GM21447 (cell line): ENCODE results near the gene DENND4A.
"Not testable (repeated sequence)": the region's sequence is repeated elsewhere in the genome, so short reads cannot be mapped to it uniquely, and the experiment has no call there.

Source experiments
- ATAC-seq: cut with Tn5 transposase; IDR thresholded peaks from one replicate; pipeline ENCODE4 v1.9.1; 2021; ENCODE audit not compliant: unreplicated experiment

The DENND4A gene

DNA sequence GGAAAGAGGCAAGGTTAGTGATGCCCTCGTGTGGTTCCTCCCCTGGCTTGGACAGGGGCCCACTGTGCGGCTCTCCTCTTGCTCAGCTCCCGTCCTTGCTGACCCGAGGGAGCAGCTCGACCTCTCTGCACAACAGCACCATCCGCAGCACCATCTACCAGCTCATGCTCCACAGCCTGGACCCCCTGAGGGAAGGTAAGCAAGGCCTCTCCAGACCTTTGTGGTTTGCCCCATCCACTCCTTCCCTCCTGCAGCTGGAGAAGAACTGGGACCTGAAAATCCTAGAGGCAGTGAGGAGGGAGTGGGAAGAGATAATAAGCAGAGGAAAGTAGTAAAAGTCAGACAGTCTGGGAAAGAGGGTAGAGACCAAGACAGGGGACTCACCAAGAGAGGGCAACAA is 152.6 kb downstream of the DENND4A start:
- ATAC-seq = no peak

DNA sequence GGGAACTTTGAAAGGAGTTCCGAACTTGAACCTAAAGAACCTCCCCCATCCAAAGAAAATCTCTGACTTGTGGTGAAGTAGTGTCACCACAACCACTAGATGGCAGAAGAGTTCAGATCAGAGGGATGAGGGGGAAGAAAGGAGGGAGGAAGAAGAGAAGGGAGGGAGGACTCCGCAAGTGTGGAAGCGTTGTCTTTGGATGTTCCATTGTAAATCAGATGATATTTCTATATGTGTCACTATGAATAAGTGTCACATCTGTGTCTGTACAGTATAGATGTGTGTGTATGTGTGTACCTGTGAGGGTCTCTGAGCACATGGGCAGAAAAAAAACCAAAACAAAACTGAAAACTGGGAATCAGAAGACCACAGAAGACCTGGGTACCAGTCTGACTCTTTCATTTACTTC is 153.4 kb downstream of the DENND4A start:
- no peak for ATAC-seq

DNA sequence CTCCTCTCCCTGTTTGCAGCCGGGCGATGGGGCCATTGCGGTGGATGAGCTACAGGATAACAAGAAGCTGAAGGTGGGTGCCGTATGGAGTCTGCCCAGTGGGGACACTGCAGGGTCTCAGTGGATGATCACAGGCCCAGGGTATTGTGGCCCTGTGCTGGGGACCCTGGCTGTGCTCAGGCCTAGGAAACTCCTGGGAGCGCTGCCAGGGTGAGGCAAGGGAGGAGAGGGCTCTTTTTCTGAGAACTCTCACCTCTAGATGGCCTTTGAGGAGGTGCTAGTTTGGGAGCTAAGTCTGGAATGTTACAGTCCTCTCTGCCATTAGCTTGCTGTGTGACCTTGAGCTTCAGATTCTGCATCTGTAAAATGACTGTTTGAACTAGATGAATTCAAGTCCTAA is 154.0 kb downstream of the DENND4A start:
- no peak for ATAC-seq

DNA sequence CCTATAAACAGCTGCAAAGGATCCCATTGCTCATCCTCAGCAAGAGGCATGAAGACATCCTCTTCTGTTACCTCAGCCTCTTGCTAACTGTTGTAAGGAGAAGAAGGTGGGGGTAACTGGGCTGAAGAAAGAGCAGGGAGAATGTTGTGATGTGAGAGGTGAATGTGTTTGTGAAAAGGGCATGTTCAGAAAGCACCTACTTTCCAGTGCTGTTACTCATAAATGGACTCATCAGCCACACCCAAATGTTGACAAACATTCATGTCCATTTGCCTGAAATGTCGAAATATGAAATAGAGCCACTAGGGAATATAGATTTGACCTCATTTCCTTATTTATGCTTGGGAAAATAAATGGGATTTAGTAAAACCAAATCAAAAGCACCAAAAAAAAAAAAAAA is 157.7 kb downstream of the DENND4A start:
- no peak for ATAC-seq

DNA sequence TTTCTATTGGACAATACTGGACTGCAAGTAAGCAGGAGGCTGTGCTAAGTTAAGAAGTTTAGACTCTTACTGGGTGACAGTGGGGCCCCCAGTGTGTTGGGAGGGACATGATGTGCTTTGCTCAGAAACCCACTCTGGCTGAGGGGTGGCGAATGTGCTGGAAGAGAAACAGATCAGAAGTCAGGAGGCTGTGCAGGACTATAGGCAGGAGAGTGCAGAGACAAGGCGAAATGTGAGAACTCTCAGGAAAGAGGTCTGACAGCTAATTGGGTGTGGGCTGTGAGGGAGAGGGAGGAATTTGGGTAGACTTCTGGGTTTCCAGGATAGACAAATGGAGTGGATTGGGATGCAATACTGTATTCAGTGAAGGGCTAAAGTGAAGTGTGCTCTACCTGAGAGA is 158.3 kb downstream of the DENND4A start:
- no peak for ATAC-seq

DNA sequence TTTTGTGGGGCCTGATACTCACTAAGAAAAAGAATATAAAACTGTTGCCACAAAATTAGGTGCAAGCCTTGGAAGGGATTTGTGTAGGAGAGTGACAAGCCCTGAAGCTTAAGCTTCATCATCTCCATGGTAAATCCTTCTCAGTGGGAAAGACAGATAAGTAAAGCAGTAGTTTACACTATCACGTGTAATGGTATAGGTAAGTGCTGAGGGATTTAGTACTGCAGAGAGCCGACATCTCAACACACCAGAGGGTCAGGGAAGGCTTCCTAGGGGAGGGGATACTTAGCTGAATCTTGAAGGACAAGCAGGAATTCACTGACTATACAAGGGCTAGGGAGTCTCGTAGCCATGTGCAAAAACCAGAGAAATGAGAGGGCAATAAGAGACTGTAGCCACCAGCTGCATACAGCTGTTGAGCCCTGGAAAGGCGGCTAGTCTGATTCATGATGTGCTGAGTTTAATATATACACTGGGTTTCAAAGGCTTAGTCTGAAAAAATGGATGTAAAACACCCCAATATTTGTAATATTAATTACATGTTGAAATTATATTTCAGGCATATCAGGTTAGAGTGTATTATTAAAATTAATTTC is 159.2 kb downstream of the DENND4A start:
- ATAC-seq = no peak

DNA sequence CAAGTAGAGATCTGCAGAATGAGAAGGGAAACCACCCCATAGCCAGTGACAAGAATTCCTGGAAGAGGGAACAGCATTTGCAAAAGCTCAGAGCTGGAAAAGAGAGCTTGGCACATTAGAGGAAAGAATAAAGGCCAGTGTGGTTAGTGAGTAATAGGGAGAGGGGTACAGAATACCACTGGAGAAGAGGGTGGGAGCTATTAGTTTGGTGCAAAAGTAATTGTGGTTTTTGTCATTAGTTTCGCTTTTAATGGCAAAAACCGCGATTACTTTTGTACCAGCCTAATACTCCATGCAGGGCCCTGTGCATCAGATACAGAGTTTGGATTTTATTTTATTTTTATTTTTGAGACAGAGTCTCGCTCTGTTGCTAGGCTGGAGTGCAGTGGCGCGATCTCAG is 160.6 kb downstream of the DENND4A start:
- ATAC-seq = peak; percentile 55

DNA sequence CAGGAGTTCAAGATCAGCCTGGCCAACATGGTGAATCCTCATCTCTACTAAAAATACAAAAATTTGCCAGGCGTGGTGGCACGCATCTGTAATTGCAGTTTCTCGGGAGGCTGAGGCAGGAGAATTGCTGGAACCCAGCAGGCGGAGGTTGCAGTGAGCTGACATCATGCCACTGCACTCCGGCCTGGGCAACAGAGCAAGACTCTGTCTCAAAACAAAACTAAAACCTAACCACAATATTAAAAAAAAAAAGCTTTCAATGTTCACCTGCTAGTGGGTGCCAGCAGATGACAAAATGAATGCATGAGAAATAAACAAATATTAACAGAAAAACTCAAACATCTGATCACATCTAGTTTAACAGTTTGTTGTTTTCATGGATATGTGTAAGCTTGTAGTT is 161.3 kb downstream of the DENND4A start:
- no peak for ATAC-seq

DNA sequence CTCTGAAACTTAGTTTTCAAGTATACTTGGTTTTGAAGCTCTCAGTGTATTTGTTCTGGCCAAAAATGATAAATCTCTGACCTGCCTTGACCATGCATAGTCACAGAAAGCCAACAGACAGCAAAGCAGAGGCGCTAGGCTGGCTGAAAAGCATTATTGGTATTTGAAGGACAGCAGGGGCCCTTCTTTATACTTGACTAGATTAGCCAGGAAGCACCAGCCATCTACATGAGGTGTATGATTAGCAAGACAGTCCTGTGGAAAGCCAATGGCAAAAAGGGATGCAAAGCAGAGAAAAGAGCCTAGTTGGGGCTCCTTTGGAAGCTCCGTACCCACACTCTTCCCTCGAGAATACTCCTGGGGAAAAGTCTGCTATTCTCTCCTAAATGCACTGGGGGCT is 162.5 kb downstream of the DENND4A start:
- no peak for ATAC-seq

DNA sequence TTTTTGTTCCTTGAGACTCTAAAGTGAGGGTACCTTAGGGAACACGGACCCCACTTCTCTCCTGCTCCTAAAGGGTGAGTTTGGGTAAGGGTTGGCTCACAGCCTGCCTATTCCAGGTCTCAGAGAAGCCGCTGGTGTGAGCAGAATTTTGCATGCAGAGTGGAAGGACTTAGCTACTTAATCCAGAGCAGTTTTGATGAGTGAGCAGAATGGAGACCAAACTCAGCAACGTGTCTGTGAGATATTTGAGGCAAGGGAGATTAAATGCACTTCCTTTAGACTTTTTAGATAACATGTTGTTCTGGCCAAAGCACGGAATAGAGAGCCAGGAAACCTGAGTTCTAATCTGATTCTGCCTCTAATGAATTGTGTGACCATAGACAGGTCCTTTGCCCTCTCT is 165.2 kb downstream of the DENND4A start:
- no peak for ATAC-seq

DNA sequence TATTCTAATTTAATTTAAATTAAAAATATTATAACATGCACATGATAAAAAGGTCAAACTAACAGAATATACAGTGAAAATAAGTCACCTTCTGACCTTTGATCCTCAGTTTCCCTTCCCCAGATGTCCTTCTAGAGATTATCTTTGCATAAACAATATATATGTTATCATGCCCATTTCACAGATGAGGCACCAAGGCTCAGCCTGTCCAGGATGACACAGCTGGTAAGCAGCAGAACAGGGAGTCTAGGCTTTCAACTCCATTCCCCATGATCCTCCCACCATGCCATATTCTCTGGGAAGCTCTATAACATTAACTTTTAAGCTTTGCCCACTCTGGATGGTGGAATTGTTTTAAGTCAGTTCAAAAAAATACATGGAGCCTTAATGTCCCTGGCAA is 169.0 kb downstream of the DENND4A start:
- ATAC-seq = no peak

DNA sequence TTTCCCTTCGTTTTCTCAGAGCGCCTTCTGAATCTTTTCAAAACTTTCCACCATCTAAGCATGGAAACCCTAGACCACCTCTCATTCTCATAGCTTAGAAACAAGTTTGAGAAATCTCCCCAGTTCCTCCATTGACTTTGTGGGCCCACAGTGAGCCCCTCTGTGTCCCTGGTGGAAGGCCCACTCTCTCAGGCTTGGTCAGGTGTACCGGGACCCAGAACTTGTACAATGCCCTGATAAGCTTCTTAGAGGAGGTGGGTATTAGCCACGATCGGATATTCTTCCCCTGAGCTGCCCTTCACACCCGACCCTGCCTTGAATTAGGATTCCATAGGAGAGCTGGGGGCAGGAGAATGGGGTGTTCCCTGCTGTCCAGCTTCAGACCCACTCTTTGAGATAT is 170.5 kb downstream of the DENND4A start, which contains the start of gene SLC24A1:
Gene SLC24A1 (plus strand): TSS at position 301 of the 400 bp plus-strand sequence. CDS start 2,143 bp downstream, outside the sequence.
- ATAC-seq = no peak

DNA sequence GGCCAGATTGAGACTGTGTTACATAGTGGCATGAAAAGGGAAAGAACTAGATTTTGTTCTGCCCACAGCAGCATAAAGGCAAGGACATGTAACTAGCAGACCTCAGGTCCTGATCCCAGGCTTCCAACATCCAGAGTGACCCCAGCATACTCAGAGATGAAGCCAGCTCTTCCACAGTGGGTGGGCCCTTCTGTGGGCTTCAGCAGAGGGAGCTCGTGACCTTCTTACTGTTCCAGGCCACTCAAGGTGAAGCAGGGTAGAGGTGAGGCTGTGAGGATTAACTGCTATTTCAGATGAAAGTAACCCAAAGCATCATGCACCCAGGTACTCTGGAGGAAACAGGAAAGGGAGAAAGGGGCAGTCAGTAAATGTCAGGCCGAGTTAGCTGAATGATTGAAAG is 171.3 kb downstream of the DENND4A start:
- no peak for ATAC-seq

DNA sequence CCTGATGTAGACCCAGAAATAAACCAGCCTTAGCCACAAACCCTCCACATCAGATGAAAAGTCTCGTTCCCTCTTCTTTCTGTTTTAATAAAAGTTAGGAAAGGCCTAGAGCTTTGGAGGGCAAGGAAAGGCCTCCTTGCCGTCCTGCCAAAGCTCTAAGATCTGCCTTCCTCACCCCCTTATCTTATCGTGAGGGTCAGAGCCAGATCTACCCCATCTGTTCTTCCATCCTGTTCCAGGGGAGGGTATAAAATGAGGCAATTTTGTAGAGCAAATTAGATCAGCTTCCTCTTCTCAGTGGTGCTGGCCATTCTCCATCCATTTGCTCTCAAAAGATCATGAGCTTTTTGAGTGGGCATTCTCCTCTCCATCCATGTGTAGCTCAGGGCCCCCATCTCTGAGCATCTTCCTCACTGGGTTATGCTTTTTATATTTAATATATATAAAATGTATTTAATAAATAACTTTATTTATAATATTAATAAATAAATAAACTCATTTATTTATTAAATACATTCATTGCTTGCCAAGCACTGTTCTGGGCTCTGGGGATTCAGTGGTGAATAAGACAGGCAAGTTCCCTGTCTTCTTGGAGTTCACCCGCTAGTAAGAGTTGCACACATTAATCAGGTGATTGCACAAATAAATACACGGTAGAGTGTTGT is 172.3 kb downstream of the DENND4A start:
- ATAC-seq = no peak

DNA sequence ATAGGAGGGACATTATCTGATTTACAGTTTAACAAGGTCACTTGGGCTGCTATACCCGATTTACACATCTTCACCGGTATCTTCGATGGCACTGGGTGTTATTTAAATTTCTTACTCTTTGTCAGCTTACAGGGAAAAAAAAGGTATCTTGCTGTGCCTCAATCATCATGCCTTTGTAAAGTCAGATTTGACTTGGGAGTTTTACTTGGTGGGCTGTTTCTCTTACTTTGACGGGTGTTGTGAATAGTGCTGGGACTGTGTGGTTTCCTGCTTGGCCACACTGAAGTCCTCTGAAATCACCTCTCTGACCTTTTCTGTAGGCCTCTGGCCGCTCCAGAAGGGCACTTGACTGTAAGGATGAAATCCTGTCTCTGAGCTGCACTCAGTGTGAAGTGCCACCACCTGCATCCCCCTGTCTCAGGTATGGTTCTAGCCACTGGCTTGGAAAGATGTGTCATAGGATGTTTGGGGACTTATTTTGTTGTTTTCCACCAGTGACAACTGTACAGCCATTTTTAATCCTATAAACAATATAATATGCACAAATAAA is 173.5 kb downstream of the DENND4A start:
- no peak for ATAC-seq

DNA sequence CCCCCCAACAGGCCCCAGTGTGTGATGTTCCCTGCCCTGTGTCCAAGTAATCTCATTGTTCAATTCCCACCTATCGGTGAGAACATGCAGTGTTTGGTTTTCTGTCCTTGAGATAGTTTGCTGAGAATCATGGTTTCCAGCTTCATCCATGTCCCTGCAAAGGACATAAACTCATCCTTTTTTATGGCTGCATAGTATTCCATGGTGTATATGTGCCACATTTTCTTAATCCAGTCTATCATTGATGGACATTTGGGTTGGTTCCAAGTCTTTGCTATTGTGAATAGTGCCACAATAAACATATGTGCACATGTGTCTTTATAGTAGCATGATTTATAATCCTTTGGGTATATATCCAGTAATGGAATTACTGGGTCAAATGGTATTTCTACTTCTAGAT is 176.2 kb downstream of the DENND4A start:
- not testable (repeated sequence) for ATAC-seq

DNA sequence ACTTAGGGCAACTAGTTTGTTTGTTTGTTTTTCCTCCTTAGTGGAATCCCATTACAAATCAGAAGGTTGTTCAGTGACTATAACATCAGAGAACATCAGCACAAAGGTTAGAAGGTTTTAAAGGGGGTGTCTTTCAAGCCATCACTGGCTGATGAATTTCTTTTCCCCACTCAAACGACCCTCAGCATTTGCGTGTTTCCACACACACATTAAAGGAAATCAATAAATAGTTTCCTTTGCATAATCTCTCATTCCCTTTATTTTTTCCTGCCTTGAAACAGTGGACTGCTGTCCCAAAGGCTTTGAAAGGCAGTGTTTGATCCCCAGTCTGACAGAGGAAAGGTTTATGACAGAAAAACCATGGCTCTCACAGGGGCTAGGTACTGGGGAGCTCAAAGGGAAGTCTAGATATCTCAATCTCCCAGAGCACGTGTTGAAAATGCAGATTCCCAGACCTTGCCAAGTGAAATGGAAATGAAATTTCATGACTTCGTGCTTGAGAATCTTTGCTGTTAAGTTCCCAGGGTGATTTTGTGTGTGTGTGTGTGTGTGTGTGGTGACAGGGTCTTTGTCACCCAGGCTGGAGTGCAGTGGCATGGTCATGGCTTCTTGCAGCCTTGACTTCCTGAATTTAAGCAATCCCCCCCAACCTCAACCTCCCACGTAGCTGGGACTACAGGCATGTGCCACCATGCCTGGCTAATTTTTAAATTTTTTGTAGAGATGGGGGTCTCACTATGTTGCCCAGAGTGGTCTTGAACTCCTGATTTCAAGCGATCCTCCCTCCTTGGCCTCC is 178.9 kb downstream of the DENND4A start:
- ATAC-seq = no peak

DNA sequence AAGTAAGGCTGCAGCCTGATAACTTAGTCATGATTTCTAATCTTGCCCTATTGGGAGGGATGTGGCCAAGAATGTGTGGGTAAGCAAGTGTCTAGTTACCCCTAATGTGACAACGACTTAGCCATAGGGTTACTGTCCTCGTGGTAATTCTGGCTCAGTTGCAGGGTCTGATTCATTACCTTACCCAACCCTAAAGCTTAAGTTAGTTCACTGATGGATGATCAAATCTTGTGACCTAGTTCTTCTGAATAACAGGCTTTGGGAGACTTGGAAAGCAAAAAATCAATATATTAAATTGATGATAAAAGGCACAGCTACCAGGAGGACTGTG is 179.5 kb downstream of the DENND4A start:
- ATAC-seq = no peak

DNA sequence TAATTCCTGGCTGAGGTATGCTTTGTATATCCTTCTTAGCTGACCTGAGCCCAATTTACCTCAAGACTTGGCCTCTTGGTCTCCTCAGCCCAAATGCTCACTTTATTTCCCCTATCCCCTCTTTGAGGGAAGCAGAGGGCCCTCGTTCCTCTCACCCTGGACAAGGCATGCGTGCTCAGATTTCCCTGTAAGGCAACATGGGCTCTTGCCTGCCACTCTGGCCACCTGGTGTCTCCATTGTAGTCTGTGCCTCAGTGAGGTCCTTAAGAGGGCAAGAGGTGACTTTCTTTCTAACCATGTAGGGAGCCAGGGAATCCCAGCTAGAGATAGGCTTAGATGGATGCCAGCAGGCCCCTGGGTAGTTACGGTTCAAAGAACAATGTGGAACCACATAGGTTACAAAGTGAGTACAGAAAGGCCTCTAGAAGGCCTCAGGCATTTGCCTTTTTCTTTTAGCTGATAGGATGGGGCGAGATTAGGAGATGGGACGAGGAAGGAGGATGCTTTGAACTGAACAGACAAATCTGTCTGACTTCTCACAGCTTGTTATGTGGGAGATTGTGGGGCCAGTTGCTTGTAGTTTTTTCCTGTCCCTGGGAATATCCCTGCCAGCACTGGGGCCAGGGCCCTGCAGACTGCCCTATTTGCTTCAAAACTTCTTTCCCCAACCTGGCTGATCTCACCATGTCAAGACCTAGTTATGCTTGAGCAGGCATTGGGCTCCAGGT is 180.0 kb downstream of the DENND4A start:
- ATAC-seq = no peak

DNA sequence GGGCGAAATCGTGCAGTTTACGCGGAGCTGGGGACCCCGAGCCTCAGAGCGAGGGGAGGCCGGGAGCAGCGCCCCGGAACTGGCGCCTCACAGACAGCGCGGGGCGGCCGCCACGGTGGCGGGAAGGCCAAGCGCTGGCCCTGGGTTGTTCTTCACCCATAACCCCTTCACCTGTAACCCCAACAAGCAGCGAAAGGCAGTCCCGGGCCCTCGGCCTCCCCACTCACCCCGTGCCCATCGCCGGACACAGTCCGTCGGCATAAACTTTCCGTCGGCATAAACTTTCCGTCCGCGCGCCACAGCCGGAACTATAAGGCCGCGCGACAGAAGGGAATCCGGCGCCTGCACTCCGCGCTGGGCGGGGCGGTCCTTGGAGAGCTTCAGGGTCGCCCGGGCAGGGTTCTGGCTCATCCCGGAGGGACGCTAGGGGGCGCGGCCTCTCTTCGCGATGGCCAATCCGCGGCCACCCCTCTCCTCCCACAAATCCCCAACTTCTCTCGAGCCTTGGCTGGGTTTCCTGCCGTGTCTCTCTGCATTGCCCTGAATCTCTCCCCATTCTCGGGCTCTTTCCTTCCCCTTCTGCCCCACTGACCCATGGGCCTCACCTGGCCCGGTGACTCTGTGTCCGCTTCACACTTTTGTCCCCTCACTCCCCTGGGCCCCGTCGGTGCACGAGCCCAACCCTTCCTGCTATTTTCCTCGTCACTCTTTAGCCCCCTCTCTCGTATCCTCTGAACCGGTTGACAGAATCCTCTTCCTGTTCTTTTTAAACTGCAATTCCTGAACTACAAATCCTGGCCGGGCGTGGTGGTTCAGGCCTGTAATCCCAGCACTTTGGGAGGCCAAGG is 181.0 kb downstream of the DENND4A start, which contains the start of gene INTS14:
Gene INTS14 (minus strand): TSS at position 261 of the 848 bp plus-strand sequence. CDS start 3,751 bp downstream, outside the sequence.
- peak; percentile 93 for ATAC-seq
